Ovary (tissue), 9 donors: Measurements from ENCODE around the gene IFI30. TPM values are rescaled to one million over a fixed set of nuclear protein-coding genes. Genes with fewer than 3 reads are reported as not detected.

ENCODE experiments used
- DNase-seq, 5 donors: peaks; one replicate each; pipeline ENCODE4 v3.0.0-alpha.2; 2019 to 2020
- H3K27ac ChIP-seq, 2 donors: fragments of 200-600 bp; one replicate each; pipeline versions ENCODE4 v1.5.1 to v1.8.0; 2019 to 2022
- H3K27me3 ChIP-seq: fragments of 200-600 bp; one replicate; pipeline ENCODE4 v1.8.0; 2022
- H3K36me3 ChIP-seq: fragments of 200-600 bp; sonication (generic); one replicate; pipeline ENCODE4 v1.5.1; 2019
- H3K4me1 ChIP-seq: one replicate; pipeline ENCODE4 v1.8.1; 2013; ENCODE audit warnings: mild to moderate bottlenecking, moderate library complexity; ENCODE audit not compliant: insufficient read depth
- H3K4me3 ChIP-seq: fragments of 200-600 bp; sonication (generic); one replicate; pipeline ENCODE4 v1.5.1; 2017
- H3K9me3 ChIP-seq, 2 donors: fragments of 200-600 bp in 1 of 2; sonication (generic) in 1 of 2; one replicate each; pipeline versions ENCODE4 v1.5.1 to v1.8.1; 2013 to 2019; ENCODE audit warnings: mild to moderate bottlenecking in 1 of 2, moderate library complexity in 1 of 2
- CTCF ChIP-seq, 3 donors: fragments of 450-650 bp in 2 of 3; fragments of 200-600 bp in 1 of 3; IDR thresholded peaks; one replicate each; pipeline versions ENCODE4 v1.5.1 to v1.8.0; 2016 to 2022; ENCODE audit warnings: antibody characterized with exemption in 3 of 3, mild to moderate bottlenecking in 1 of 3
- EP300 ChIP-seq: sonication (generic); formaldehyde crosslinking; IDR thresholded peaks from one replicate; pipeline ENCODE4 v1.6.1; 2017; ENCODE audit warnings: antibody characterized with exemption
- POLR2A ChIP-seq: fragments of 450-650 bp; IDR thresholded peaks from one replicate; pipeline ENCODE4 v1.6.1; 2017; ENCODE audit warnings: antibody characterized with exemption, mild to moderate bottlenecking, moderate library complexity
- WGBS, 3 donors: extraction: QIAGEN DNeasy Blood & Tissue Kit in 1 of 3; methylation state at CpG; one replicate each; pipeline versions ENCODE4 v1.1.5 to v1.1.7; 2013 to 2017; 5-methylcytosine and 5-hydroxymethylcytosine counted together
- intact Hi-C, 4 donors: fragments of 100-400 bp; cut with DNase I; formaldehyde crosslinking; loops; one replicate each; pipeline versions ENCODE4 v1.11.0 to v1.15.1; 2022 to 2023
- polyA plus RNA-seq, 2 donors: library from polyadenylated mRNA; stranded (reverse); fragments of 200-250 nt in 1 of 2; fragments of 350-450 nt in 1 of 2; fragmentation: Illumina TruSeq in 1 of 2; extraction: RNeasy Lipid Tissue Mini Kit (QIAGEN cat#74804) in 1 of 2; gene quantifications; one replicate each; pipeline ENCODE4 v1.2.3, GENCODE V29; 2013 to 2014
- total RNA-seq, 7 donors: library from RNA; depleted of rRNA in 2 of 7; stranded (reverse); fragments of >200 nt in 2 of 7; fragmentation: NEBNext Ultra II Directional in 3 of 7; extraction: Animal tissue kit (Norgen Biotek cat#: 25700) in 3 of 7; gene quantifications; one replicate each; pipeline versions ENCODE4 v1.1.0 to v1.2.4, GENCODE V29; 2016 to 2023
- donor health status: DM: no; HTN: no; CAD: no; lungs with moderate emphysema.
- donor health status: DM: no; HTN: no; CAD: no.
- donor health status: Bipolar disorder and iron deficiency.
- donor health status: DM: yes; HTN: yes; CAD: no.
- donor health status: DM: no; HTN: no; CAD: no.
- donor health status: DM: yes; HTN: yes; CAD: no.

IFI30 gene
- total and polyA plus RNA-seq, 9 donors: 10.1 to 70.9 (median 21.8) TPM

DNA sequence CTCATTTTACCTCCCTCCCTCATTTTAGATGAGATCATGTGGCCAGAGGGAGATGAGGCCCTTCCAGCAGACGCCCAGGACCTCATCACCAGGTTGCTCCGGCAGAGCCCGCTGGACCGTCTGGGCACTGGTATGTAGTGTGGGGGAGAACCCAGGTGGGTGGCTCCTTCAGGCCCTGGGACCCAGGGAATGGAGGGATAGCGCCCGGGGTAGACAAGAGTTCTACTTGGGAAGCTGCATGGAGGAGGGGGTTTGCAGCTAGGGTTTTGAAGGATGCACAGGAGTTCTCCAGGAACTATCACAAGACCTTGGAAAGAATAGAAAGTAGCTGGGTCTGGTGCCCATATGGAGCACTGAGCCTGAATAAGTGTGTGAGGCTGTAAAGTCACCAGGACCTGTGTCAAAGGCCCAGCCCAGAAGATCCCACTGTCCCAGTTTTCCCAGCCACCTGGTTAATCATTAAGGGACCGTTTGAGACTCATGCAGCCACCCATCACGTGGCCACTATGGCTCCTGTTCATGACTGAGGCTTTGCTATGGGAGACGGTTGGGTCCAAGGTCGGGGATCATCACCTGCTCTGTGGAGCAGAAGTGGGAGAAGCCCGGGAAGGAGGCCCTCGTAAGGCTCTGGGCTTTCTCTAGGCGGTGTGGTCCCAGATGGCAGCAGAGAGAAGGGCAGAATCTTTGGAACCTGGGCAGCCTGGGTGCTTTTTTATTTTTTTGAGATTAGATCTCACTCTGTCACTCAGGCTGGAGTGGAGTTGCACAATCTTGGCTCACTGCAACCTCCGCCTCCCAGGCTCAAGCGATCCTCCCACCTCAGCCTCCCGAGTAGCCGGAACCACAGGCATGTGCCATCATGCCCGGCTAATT, 37.7 kb upstream of the IFI30 start:
- TF ChIP-seq POLR2A: no peak
- no peak for TF ChIP-seq EP300
- Histone ChIP-seq H3K4me1 (no peaks in the 10 kb centered on the region), H3K9me3 (no peaks in the 10 kb centered on the region), H3K27me3 (no peaks in the 10 kb centered on the region), H3K4me3 (no peak overlapping the region), H3K27ac (no peak overlapping the region), H3K36me3 (no peaks in the 10 kb centered on the region)
- no peak for DNase-seq
- intact Hi-C loops: no loop called here
- 91 to 94% (median 91%) methylated on average over 18 of the region's 18 CpGs for WGBS, 3 donors

- Histone ChIP-seq H3K27me3 (no peaks in the 10 kb centered on the region), H3K36me3 (no peaks in the 10 kb centered on the region), H3K4me1 (no peaks in the 10 kb centered on the region), H3K9me3 (no peaks in the 10 kb centered on the region), H3K4me3 (no peak overlapping the region), H3K27ac (no peak overlapping the region)
- intact Hi-C loops: no loop called here
- TF ChIP-seq POLR2A (no peak), CTCF (IDR thresholded peaks at IDR 0.05) (no peak), EP300 (no peak)
- WGBS, 3 donors: 80 to 84% (median 82%) methylated on average over 10 to 11 of the region's 11 CpGs
- no peak for DNase-seq
These were observed 36.4 kb upstream of the IFI30 start for GRCh38 chr19:18137242-18137641.

- WGBS, 3 donors: 88 to 96% (median 95%) methylated on average over 8 to 9 of the region's 9 CpGs
- no peaks in the 10 kb centered on the region for H3K4me1 ChIP-seq
- DNase-seq: no peak
These were observed 35.8 kb upstream of the IFI30 start for GRCh38 chr19:18137657-18138339.

GRCh38 chr19:18140473-18140872, 33.1 kb upstream of the IFI30 start:
- Histone ChIP-seq H3K4me3 (no peak overlapping the region), H3K27me3 (no peaks in the 10 kb centered on the region), H3K9me3 (no peaks in the 10 kb centered on the region), H3K4me1 (no peaks in the 10 kb centered on the region), H3K36me3 (no peaks in the 10 kb centered on the region), H3K27ac (no peak overlapping the region)
- intact Hi-C loops: no loop called here
- 97 to 100% (median 99%) methylated on average over 1 of the region's 1 CpG for WGBS, 3 donors
- no peak for DNase-seq
- no peak for TF ChIP-seq EP300
- no peak for TF ChIP-seq POLR2A
- TF ChIP-seq CTCF (IDR thresholded peaks at IDR 0.05): no peak

More at GRCh38 chr19:18137657-18138339, 35.8 kb upstream of the IFI30 start:
- H3K27ac ChIP-seq: no peak overlapping the region
- TF ChIP-seq CTCF (IDR thresholded peaks at IDR 0.05) (no peak), POLR2A (no peak), EP300 (no peak)
- no peak overlapping the region for H3K4me3 ChIP-seq
- no peaks in the 10 kb centered on the region for H3K27me3 ChIP-seq
- no peaks in the 10 kb centered on the region for H3K36me3 ChIP-seq
- intact Hi-C loops: no loop called here
- H3K9me3 ChIP-seq: no peaks in the 10 kb centered on the region
